GM23338 (cell line): Measurements from ENCODE around the gene SLC43A3.

Experiments
- CREB1 ChIP-seq: fragments of 250-450 bp; sonication (Bioruptor Pico); IDR thresholded peaks from 2 replicates; pipeline ENCODE4 v1.5.0; 2020; ENCODE audit warnings: low read depth, mild to moderate bottlenecking, moderate library complexity
- TF ChIP-seq, protein P1 (sequence below), 2 experiments: fragments of 200-600 bp in 1 of 2; sonication (generic) in 1 of 2; conservative IDR thresholded peaks; 2 replicates each; pipeline versions ENCODE4 v1.5.1 to v1.6.1; 2016 to 2017; ENCODE audit warnings: antibody characterized with exemption in 2 of 2, low read depth in 2 of 2, mild to moderate bottlenecking in 2 of 2, moderate library complexity in 1 of 2

DNA sequence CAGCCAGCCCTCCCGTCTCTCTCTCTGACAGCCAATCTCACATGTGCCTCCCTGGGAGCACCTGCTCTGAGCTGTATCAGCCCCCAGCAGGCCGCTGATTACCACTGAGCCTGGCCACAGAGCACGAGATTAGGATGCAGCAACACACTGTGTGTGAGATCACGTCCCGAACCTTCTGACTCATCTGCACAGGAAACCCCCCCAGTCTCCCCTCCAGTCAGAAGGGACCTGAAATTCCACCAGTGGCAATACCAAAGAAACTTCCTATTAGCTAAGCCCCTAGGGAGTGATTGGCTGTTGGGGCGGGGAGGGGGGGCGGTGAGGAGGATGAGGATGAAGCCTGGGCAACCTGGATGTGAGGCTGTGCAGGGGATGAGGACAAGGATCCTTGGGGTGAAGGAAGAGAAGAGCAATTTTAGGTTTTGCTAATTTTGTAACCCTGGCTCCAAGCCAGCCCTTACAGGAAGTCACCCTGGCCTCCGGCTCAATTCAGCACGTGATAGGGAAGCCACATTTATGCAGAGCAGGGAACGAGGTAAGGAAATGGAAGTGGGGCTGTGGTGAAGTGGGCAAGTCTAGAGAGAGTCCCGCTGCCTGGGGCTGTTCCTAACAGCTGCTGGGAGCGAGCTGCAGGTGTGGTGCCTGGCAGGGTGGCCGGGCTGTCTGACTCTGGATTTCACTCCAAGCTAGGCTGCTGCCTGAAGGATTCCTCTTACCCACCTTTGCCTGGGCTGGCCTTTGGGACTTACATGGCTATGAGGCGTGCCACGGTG, 1.9 kb downstream of the SLC43A3 start:
- TF ChIP-seq, protein P1, sequence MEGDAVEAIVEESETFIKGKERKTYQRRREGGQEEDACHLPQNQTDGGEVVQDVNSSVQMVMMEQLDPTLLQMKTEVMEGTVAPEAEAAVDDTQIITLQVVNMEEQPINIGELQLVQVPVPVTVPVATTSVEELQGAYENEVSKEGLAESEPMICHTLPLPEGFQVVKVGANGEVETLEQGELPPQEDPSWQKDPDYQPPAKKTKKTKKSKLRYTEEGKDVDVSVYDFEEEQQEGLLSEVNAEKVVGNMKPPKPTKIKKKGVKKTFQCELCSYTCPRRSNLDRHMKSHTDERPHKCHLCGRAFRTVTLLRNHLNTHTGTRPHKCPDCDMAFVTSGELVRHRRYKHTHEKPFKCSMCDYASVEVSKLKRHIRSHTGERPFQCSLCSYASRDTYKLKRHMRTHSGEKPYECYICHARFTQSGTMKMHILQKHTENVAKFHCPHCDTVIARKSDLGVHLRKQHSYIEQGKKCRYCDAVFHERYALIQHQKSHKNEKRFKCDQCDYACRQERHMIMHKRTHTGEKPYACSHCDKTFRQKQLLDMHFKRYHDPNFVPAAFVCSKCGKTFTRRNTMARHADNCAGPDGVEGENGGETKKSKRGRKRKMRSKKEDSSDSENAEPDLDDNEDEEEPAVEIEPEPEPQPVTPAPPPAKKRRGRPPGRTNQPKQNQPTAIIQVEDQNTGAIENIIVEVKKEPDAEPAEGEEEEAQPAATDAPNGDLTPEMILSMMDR (conservative IDR thresholded peaks at IDR 0.05; ENCODE audit: low read depth in 2 of 2): no peak
- no peak for TF ChIP-seq CREB1
